Measurements from ENCODE around the gene C16orf96. TPM values are rescaled to one million over a fixed set of nuclear protein-coding genes. Genes with fewer than 3 reads are reported as not detected.

Gene C16orf96
- total RNA-seq (2014; rRNA removed; shearing (Covaris generic)) = not detected in 2 replicates

DNA sequence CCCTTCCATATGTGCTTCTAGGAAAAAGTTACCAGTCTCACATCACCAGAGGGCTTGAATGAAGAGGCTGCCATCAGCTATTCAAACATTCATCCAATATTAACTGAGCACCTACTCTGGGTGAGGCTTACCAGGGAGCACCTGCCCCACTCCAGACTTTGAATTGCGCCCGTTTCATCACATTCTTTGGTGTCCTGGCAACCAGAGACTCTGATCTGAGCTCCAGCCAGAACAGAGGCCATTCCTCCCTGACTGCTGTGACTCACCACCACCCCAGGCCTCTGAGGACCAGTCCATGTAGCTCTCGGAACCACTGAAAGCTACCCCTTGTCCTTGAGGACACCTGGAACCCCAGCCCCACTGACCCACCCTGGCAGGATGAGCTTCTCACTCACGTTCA lies at the start of gene C16orf96:
TSS of gene C16orf96 (plus strand) at position 229 of the 400 bp plus-strand sequence. CDS start at position 379, 150 bp downstream.
- Histone ChIP-seq H3K36me3 (no peaks in the 10 kb centered on the region), H3K9me3 (replicated peaks) (no peaks in the 10 kb centered on the region), H3K27me3 (replicated peaks) (peaks cover 6% of the 10 kb centered on the region), H3K4me3 (no peak within 1 kb of the TSS), H3K27ac (no peak within 1 kb of the TSS), H3K4me1 (replicated peaks) (no peaks in the 10 kb centered on the region)
- no peak for DNase-seq (ENCODE audit: low read depth in 1 of 2, low spot score in 2 of 2)

DNA sequence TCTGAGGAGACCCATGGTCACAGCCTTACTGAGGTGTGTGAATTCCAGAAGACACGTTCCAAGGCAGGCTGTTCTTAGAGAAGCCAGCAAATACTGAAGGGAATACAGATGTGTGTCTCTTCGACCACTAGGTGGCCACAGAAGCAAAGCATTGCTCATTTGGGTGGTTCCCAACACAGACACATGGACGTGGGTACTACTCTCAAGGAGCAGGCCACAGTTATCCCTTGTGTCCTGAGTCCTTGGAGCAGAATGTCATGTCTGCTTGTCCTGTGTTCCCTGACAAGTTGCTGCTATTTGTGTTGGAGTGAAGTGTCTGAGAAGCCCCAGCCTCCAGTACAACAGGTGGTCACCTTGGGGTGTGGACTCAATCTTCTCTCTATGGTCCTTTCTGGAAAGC lies 49.7 kb upstream of the C16orf96 start:
- H3K4me1 ChIP-seq (replicated peaks) = peaks cover 4% of the 10 kb centered on the region
- DNase-seq (ENCODE audit: low read depth in 1 of 2, low spot score in 2 of 2) = peak; percentile 34 to 61
- H3K36me3 ChIP-seq = peaks cover 52% of the 10 kb centered on the region
- no peak overlapping the region for H3K4me3 ChIP-seq
- no peak overlapping the region for H3K27ac ChIP-seq
- H3K9me3 ChIP-seq (replicated peaks) = no peaks in the 10 kb centered on the region
- H3K27me3 ChIP-seq (replicated peaks) = no peaks in the 10 kb centered on the region

DNA sequence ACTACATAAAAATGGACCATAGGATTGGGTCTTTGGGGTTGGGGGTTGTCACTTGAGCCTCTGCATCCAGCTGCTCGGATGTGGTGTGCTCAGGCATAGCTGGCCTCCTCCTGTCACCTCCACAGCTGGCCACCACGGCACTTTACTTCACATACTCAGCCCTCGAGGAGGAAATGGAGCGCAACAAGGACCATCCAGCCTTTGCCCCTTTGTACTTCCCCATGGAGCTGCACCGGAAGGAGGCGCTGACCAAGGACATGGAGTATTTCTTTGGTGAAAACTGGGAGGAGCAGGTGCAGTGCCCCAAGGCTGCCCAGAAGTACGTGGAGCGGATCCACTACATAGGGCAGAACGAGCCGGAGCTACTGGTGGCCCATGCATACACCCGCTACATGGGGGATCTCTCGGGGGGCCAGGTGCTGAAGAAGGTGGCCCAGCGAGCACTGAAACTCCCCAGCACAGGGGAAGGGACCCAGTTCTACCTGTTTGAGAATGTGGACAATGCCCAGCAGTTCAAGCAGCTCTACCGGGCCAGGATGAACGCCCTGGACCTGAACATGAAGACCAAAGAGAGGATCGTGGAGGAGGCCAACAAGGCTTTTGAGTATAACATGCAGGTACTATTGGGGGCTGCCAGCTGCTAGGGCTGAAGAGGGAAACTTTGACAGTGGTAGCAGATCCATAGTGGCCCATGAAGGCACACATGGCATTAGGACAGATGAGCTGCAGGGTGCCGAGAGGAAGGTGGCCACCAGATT lies 48.4 kb upstream of the C16orf96 start:
- no peak for DNase-seq (ENCODE audit: low read depth in 1 of 2, low spot score in 2 of 2)
- no peaks in the 10 kb centered on the region for H3K4me1 ChIP-seq (replicated peaks)
- no peak overlapping the region for H3K4me3 ChIP-seq
- peaks cover 64% of the 10 kb centered on the region for H3K36me3 ChIP-seq
- no peak overlapping the region for H3K27ac ChIP-seq
- no peaks in the 10 kb centered on the region for H3K27me3 ChIP-seq (replicated peaks)
- no peaks in the 10 kb centered on the region for H3K9me3 ChIP-seq (replicated peaks)

DNA sequence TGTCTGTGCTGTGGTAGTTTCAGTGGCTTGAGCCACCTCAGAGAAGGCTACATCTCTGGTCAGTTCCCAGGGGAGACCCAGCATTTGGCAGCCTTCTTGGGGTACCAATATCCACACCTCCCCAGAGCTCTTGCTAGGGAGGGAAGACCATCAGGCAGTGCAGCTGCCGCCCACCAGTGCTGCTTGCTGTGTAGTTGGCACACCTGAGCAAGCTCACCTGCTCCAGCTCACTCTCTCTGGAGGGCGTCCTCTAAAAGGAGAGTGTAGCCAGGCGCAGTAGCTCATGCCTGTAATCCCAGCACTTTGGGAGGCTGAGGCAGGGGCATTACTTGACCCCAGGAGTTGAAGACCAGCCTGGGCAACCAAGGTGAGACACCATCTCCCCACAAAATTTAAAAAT lies 47.3 kb upstream of the C16orf96 start:
- Histone ChIP-seq H3K27ac (no peak overlapping the region), H3K9me3 (replicated peaks) (no peaks in the 10 kb centered on the region), H3K27me3 (replicated peaks) (no peaks in the 10 kb centered on the region), H3K36me3 (peaks cover 64% of the 10 kb centered on the region), H3K4me1 (replicated peaks) (no peaks in the 10 kb centered on the region), H3K4me3 (no peak overlapping the region)
- DNase-seq (ENCODE audit: low read depth in 1 of 2, low spot score in 2 of 2) = no peak

DNA sequence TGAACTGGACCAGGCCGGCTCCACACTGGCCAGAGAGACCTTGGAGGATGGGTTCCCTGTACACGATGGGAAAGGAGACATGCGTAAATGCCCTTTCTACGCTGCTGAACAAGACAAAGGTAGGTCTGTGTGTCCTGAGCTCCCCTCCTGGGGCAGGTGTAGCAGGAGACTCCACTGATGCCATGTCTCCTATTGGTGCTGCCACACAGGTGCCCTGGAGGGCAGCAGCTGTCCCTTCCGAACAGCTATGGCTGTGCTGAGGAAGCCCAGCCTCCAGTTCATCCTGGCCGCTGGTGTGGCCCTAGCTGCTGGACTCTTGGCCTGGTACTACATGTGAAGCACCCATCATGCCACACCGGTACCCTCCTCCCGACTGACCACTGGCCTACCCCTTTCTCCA lies 46.7 kb upstream of the C16orf96 start:
- Histone ChIP-seq H3K9me3 (replicated peaks) (no peaks in the 10 kb centered on the region), H3K27ac (no peak overlapping the region), H3K36me3 (peaks cover 64% of the 10 kb centered on the region), H3K27me3 (replicated peaks) (no peaks in the 10 kb centered on the region), H3K4me1 (replicated peaks) (no peaks in the 10 kb centered on the region), H3K4me3 (no peak overlapping the region)
- no peak for DNase-seq (ENCODE audit: low read depth in 1 of 2, low spot score in 2 of 2)

DNA sequence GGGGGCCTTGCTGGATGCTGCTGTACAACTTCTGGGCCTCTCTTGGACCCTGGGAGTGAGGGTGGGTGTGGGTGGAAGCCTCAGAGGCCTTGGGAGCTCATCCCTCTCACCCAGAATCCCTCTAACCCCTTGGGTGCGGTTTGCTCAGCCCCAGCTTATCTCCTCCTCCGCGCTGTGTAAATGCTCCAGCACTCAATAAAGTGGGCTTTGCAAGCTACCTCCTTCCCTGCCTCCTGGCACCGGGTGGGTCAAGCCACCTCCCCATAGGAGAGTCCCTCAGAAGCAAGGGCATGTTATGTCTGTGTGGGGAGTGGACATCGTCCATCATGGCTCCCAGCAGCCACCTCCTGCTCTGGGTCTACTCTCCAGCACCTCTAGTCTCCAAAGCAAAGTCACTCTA lies 46.0 kb upstream of the C16orf96 start:
- H3K27ac ChIP-seq = no peak overlapping the region
- H3K36me3 ChIP-seq = peaks cover 64% of the 10 kb centered on the region
- H3K9me3 ChIP-seq (replicated peaks) = no peaks in the 10 kb centered on the region
- no peaks in the 10 kb centered on the region for H3K27me3 ChIP-seq (replicated peaks)
- no peak overlapping the region for H3K4me3 ChIP-seq
- no peak for DNase-seq (ENCODE audit: low read depth in 1 of 2, low spot score in 2 of 2)
- no peaks in the 10 kb centered on the region; the same call in 1 of the 2 replicates for H3K4me1 ChIP-seq (replicated peaks)

DNA sequence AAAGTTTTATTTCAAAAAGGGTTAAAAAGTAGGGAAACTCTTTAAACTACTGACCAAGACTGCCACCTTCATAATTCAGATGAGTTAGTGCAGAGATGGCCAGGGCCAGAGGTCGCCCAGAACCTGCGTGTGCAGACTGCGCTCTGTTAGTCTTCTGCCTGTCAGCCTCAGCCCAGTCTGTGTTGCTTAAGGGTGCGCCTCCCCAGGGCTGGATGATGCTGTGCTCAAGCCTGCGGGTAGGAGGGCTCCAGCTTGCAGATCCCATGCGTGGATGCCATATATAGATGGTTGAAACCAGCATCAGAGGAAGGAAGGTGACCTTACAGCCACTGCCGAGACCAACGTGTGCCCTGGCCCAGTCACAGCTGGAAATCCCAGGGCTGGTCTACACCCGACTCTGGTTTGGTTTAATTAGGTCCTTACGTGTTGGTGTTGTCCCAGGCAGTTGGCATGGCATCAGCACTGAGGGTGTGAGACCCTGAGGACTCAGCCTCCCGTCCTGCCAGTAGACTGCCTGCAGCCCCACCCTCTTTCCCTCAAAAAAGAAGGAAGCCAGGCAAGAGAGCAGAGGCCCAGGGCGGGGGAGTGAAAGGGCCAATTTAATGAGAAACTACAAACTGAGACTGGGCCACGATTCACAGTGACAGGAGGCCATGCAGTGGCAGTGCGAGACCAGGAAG lies 45.3 kb upstream of the C16orf96 start:
- H3K4me3 ChIP-seq = no peak overlapping the region
- H3K27ac ChIP-seq = no peak overlapping the region
- H3K9me3 ChIP-seq (replicated peaks) = no peaks in the 10 kb centered on the region
- H3K4me1 ChIP-seq (replicated peaks) = peaks cover 7% of the 10 kb centered on the region; the same call in 1 of the 2 replicates
- no peak for DNase-seq (ENCODE audit: low read depth in 1 of 2, low spot score in 2 of 2)
- H3K36me3 ChIP-seq = peaks cover 61% of the 10 kb centered on the region
- no peaks in the 10 kb centered on the region for H3K27me3 ChIP-seq (replicated peaks)

DNA sequence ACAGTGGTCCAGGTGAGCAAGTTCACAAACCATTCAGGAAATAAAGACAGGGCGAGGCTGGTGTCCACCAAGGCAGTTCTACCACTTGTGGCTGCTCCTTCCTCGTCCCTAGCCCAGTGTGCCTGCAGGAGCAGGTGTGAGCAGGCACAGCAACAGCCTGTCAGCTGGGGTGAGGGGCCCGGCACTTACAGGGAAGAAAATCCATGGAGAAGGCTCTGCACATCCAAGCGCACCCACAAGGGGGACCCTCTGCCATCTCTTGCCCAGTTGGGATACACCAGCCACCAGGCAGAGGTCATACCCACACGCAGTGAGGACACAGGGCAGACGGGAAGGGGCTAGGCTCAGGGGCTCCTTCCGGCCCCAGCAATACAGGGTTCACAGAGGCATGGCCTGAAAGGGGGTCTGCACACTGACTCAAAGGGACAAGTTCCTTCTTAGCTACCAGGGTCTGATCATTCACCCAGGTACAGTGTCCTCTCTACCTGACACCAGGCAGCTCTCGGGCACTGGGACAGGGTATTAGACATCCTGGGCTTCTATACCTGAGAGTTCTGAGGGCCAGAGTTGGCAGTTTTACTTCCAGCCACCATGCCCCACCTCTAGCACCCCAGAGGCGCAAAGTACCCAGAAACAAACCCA lies 44.6 kb upstream of the C16orf96 start:
- no peaks in the 10 kb centered on the region for H3K27me3 ChIP-seq (replicated peaks)
- H3K4me3 ChIP-seq = no peak overlapping the region
- peak; percentile 36 to 59 for DNase-seq (ENCODE audit: low read depth in 1 of 2, low spot score in 2 of 2)
- no peak overlapping the region for H3K27ac ChIP-seq
- peaks cover 55% of the 10 kb centered on the region for H3K36me3 ChIP-seq
- H3K4me1 ChIP-seq (replicated peaks) = peaks cover 9% of the 10 kb centered on the region; the same call in 1 of the 2 replicates
- H3K9me3 ChIP-seq (replicated peaks) = no peaks in the 10 kb centered on the region

DNA sequence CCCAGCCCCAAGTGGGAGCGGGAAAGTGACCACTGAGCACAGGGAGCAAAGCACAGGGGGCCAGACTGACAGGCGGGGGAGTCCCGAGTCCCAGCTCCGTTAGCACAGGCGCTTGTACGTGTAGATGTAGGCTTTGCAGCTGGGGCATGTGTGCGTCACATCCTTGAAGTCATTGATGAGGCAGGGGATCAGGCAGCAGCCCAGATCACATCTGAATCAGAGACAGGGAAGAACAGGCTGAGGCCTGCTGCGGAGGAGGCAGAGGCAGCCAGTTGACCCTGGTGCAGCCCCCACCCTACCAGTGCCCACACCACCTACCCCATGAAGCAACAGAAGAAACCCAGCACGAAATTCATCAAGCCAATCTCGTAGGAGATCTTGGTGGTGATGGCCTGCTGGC lies 43.7 kb upstream of the C16orf96 start:
- no peaks in the 10 kb centered on the region for H3K9me3 ChIP-seq (replicated peaks)
- peaks cover 9% of the 10 kb centered on the region; the same call in 1 of the 2 replicates for H3K4me1 ChIP-seq (replicated peaks)
- H3K27me3 ChIP-seq (replicated peaks) = no peaks in the 10 kb centered on the region
- no peak for DNase-seq (ENCODE audit: low read depth in 1 of 2, low spot score in 2 of 2)
- no peak overlapping the region for H3K27ac ChIP-seq
- H3K4me3 ChIP-seq = no peak overlapping the region
- H3K36me3 ChIP-seq = peaks cover 46% of the 10 kb centered on the region

DNA sequence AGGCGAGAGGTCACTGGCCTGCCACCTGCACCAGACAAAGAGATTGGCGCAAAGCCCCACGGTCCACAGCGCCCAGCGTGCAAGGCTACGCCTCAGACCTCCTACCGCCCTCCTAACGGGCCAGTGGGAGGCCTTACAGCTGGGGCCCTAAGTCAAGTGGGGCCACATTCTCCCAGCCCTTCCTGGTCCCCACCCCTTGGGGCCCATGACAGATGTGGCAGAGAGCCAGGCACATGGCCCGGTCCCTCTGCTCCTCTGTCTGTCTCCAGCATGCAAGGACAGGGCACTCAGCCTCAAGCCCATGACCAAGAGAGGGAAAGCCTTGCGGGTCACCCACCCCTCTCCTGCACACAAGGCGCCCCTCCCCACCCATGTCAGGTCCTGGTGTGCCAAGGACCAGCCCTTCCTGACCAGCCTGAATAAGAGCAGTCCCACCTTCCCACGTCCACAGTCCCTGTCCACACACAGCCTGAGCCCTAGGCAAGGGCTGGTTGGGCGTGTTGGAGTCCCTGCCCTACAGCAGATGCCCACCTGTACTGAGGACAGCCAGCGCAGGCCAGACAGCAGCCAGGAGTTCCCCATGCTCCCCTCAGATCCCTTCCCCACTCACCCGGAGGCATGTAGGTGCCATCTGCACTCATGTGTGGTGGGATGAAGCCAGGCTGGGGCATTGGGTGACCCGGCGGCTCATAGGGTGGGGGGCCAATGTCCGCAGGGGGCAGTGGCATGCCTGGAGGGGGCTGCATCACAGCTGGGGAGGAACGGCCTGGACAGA lies 42.9 kb upstream of the C16orf96 start:
- no peaks in the 10 kb centered on the region for H3K9me3 ChIP-seq (replicated peaks)
- H3K4me3 ChIP-seq = no peak overlapping the region
- peaks cover 9% of the 10 kb centered on the region; the same call in 1 of the 2 replicates for H3K4me1 ChIP-seq (replicated peaks)
- no peak for DNase-seq (ENCODE audit: low read depth in 1 of 2, low spot score in 2 of 2)
- no peak overlapping the region for H3K27ac ChIP-seq
- no peaks in the 10 kb centered on the region for H3K27me3 ChIP-seq (replicated peaks)
- peaks cover 41% of the 10 kb centered on the region for H3K36me3 ChIP-seq

DNA sequence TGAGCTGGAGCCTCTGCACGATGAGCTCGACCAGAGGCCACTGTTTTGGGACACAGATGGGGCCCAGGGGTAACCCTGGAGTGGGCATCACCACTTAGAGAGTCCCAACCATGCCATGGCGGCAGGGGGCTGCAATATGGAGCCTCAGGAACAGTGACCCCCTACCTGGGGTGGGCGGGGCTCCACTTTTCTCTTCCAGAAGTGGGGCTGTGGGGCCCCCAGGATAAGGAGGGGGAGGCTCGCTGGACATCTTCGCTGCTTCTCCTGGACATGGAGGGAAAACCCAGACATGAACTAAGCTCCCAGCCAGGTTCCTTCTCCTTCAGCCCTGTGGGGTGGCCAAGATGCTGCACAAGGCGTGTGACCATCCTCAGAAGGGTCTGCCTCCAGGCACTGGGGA lies 42.3 kb upstream of the C16orf96 start:
- DNase-seq (ENCODE audit: low read depth in 1 of 2, low spot score in 2 of 2) = no peak
- Histone ChIP-seq H3K9me3 (replicated peaks) (no peaks in the 10 kb centered on the region), H3K36me3 (peaks cover 37% of the 10 kb centered on the region), H3K4me1 (replicated peaks) (peaks cover 9% of the 10 kb centered on the region; the same call in 1 of the 2 replicates), H3K27me3 (replicated peaks) (no peaks in the 10 kb centered on the region), H3K27ac (no peak overlapping the region), H3K4me3 (no peak overlapping the region)

DNA sequence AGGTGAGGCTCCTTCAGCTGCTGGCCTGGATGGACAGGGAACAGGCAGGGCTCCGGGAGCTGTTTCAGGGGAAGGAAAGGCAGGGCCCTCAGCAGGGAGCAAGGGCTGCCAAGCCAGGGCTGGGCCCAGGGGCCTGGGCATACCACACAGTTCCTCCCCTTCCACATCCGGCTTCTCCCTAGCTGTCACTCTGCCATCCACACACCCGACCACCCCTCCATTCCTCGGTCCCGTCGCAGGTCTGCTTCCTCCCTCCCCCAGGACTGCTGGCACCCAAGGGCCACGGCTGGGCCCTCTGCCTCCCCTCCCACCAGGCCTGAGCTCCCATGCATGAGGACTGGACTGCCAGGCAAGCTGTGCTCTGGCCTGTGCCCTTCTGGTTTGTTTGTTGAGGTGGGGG lies 41.5 kb upstream of the C16orf96 start:
- Histone ChIP-seq H3K4me3 (no peak overlapping the region), H3K4me1 (replicated peaks) (peaks cover 9% of the 10 kb centered on the region; the same call in 1 of the 2 replicates), H3K27ac (no peak overlapping the region), H3K9me3 (replicated peaks) (no peaks in the 10 kb centered on the region), H3K27me3 (replicated peaks) (no peaks in the 10 kb centered on the region), H3K36me3 (peaks cover 30% of the 10 kb centered on the region)
- no peak for DNase-seq (ENCODE audit: low read depth in 1 of 2, low spot score in 2 of 2)

DNA sequence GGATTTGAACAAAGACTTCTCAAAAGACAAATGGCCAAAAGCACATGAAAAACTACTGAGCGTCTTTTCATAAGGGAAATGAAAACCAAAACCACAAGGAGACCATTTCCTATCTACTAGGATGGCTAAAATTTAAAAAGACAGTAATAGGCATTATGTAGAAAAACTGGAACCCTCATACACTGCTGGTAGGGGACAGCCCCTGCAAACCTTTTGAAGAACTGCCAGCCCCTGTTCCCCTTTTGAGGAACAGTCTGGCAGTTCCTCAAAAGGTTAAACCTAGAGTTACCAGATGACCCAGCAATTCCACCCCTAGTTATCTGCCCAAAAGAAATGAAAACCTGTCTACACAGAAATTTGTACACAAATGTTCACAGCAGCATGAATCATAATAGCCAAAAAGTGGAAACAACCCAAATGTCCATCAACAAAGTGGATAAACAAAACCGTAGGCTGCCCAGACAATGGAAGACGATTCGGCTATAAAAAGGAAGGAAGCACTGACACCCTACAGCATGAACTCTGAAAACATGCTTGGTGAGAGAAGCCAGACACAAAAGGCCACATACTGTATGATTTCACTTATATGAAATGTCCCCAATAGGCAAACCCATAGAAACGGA lies 40.4 kb upstream of the C16orf96 start:
- no peak for DNase-seq (ENCODE audit: low read depth in 1 of 2, low spot score in 2 of 2)
- Histone ChIP-seq H3K36me3 (peaks cover 22% of the 10 kb centered on the region), H3K9me3 (replicated peaks) (no peaks in the 10 kb centered on the region), H3K27ac (no peak overlapping the region), H3K4me1 (replicated peaks) (peaks cover 9% of the 10 kb centered on the region; the same call in 1 of the 2 replicates), H3K4me3 (no peak overlapping the region), H3K27me3 (replicated peaks) (no peaks in the 10 kb centered on the region)
